SK-N-SH treated with all-trans-retinoic acid at 6 μM for 48 hours (cell line): Measurements from ENCODE around the gene USP7.

ENCODE experiments used
- ATAC-seq: fragments of 200-7000 bp; cut with Tn5 transposase; 3 replicates; pipeline ENCODE4 v1.9.1; 2020; ENCODE audit warnings: mild to moderate bottlenecking, moderate library complexity
- ARNTL ChIP-seq: fragments of 450-650 bp; formaldehyde crosslinking; IDR thresholded peaks from 2 replicates; pipeline ENCODE4 v1.5.0; 2020; ENCODE audit warnings: low read depth, mild to moderate bottlenecking, moderate library complexity, borderline replicate concordance
- CSDC2 ChIP-seq: fragments of 250-450 bp; sonication (Bioruptor Pico); IDR thresholded peaks from 2 replicates; pipeline ENCODE4 v1.5.0; 2020; ENCODE audit warnings: mild to moderate bottlenecking, moderate library complexity
- ESRRG ChIP-seq: fragments of 250-450 bp; sonication (Bioruptor Pico); IDR thresholded peaks from 2 replicates; pipeline ENCODE4 v1.6.1; 2021; ENCODE audit warnings: mild to moderate bottlenecking
- GLIS3 ChIP-seq: fragments of 250-450 bp; sonication (Bioruptor Pico); IDR thresholded peaks from 2 replicates; pipeline ENCODE4 v1.5.0; 2020; ENCODE audit warnings: mild to moderate bottlenecking, moderate library complexity
- ISL1 ChIP-seq: fragments of 250-450 bp; sonication (Bioruptor Pico); IDR thresholded peaks from 2 replicates; pipeline ENCODE4 v2.1.2; 2022; ENCODE audit warnings: mild to moderate bottlenecking, moderate library complexity
- OSR1 ChIP-seq: fragments of 250-450 bp; sonication (Bioruptor Pico); IDR thresholded peaks from 2 replicates; pipeline ENCODE4 v1.8.0; 2022; ENCODE audit warnings: moderate library complexity, mild to moderate bottlenecking, inconsistent platforms
- PPARA ChIP-seq: fragments of 250-450 bp; sonication (Bioruptor Pico); IDR thresholded peaks from 2 replicates; pipeline ENCODE4 v1.5.0; 2020; ENCODE audit warnings: mild to moderate bottlenecking, borderline replicate concordance
- RARB ChIP-seq: fragments of 250-450 bp; sonication (Bioruptor Pico); IDR thresholded peaks from 2 replicates; pipeline ENCODE4 v1.8.0; 2021; ENCODE audit warnings: mild to moderate bottlenecking, moderate library complexity
- SNAI2 ChIP-seq: fragments of 250-450 bp; sonication (Bioruptor Pico); IDR thresholded peaks from 2 replicates; pipeline ENCODE4 v1.5.0; 2020; ENCODE audit warnings: mild to moderate bottlenecking, moderate library complexity
- TCF4 ChIP-seq: fragments of 250-450 bp; sonication (Bioruptor Pico); IDR thresholded peaks from 2 replicates; pipeline ENCODE4 v1.8.0; 2021; ENCODE audit warnings: mild to moderate bottlenecking, moderate library complexity, borderline replicate concordance
- TOX ChIP-seq: fragments of 250-450 bp; sonication (Bioruptor Pico); IDR thresholded peaks from 2 replicates; pipeline ENCODE4 v1.8.0; 2021; ENCODE audit warnings: mild to moderate bottlenecking, moderate library complexity, borderline replicate concordance
- ZC3H10 ChIP-seq: fragments of 250-450 bp; sonication (Bioruptor Pico); IDR thresholded peaks from 2 replicates; pipeline ENCODE4 v1.5.1; 2021; ENCODE audit warnings: mild to moderate bottlenecking, moderate library complexity
- ZFP3 ChIP-seq: fragments of 250-450 bp; sonication (Bioruptor Pico); IDR thresholded peaks from 2 replicates; pipeline ENCODE4 v1.5.0; 2020; ENCODE audit warnings: mild to moderate bottlenecking, moderate library complexity
- ZFP30 ChIP-seq: fragments of 450-650 bp; formaldehyde crosslinking; IDR thresholded peaks from 2 replicates; pipeline ENCODE4 v1.5.0; 2022; ENCODE audit warnings: mild to moderate bottlenecking, moderate library complexity
- ZNF565 ChIP-seq: fragments of 450-650 bp; formaldehyde crosslinking; conservative IDR thresholded peaks from 2 replicates; pipeline ENCODE4 v1.5.0; 2020; ENCODE audit warnings: low read depth, mild to moderate bottlenecking, moderate library complexity
- ZNF70 ChIP-seq: fragments of 450-650 bp; formaldehyde crosslinking; IDR thresholded peaks from 2 replicates; pipeline ENCODE4 v1.5.0; 2020; ENCODE audit warnings: mild to moderate bottlenecking, moderate library complexity
- ZNF8 ChIP-seq: fragments of 450-650 bp; formaldehyde crosslinking; IDR thresholded peaks from 2 replicates; pipeline ENCODE4 v1.5.0; 2020; ENCODE audit warnings: mild to moderate bottlenecking, moderate library complexity
- TF ChIP-seq, protein P1 (sequence below): fragments of 250-450 bp; sonication (Bioruptor Pico); IDR thresholded peaks from 2 replicates; pipeline ENCODE4 v1.8.0; 2021; ENCODE audit warnings: low read depth, mild to moderate bottlenecking, moderate library complexity, borderline replicate concordance
- TF ChIP-seq, protein P2 (sequence below): fragments of 250-450 bp; sonication (Bioruptor Pico); IDR thresholded peaks from 2 replicates; pipeline ENCODE4 v1.5.0; 2020; ENCODE audit warnings: mild to moderate bottlenecking, moderate library complexity
- TF ChIP-seq, protein P3 (sequence below): fragments of 250-450 bp; sonication (Bioruptor Pico); IDR thresholded peaks from 2 replicates; pipeline ENCODE4 v1.5.1; 2020; ENCODE audit warnings: low read depth, mild to moderate bottlenecking, moderate library complexity

The USP7 gene

DNA sequence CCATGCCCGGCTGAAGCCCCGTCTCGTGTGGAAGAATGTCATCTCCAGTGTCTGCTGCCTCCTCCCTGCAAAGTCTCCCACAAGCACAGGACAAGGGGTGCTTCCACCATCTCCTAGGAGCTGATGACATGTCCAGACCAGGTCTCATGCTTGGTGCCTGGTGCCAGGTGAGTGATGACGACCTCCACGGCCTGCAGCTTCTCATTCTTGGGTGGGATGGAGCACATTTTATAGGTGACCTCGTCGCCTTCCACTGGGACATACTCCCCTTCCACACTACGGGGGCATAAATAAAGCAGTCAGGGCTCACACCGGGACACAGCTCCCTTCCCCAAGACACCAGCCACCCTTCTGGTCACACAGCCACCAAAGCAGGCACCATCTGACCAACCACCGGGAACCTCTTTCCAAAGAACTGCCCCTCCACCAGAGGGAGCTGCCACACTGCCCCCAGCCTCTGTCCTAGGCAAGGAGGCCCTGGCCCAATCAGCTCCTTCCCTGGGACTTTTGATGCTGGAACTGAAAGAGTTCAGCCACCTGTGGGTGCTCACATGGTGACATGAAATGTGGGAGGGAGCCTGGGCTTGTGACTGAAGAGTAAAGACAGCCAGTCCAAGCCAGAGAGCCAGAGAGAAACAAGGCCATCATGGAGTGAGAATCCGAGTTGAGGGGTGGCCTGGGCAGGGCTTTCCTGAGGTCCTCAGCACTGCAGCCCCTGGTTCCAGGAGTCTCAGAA, 108.5 kb downstream of the USP7 start (continued):
- TF ChIP-seq, protein P1, sequence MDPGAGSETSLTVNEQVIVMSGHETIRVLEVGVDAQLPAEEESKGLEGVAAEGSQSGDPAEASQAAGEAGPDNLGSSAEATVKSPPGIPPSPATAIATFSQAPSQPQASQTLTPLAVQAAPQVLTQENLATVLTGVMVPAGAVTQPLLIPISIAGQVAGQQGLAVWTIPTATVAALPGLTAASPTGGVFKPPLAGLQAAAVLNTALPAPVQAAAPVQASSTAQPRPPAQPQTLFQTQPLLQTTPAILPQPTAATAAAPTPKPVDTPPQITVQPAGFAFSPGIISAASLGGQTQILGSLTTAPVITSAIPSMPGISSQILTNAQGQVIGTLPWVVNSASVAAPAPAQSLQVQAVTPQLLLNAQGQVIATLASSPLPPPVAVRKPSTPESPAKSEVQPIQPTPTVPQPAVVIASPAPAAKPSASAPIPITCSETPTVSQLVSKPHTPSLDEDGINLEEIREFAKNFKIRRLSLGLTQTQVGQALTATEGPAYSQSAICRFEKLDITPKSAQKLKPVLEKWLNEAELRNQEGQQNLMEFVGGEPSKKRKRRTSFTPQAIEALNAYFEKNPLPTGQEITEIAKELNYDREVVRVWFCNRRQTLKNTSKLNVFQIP (CRISPR knock-in tag) = no peak

DNA sequence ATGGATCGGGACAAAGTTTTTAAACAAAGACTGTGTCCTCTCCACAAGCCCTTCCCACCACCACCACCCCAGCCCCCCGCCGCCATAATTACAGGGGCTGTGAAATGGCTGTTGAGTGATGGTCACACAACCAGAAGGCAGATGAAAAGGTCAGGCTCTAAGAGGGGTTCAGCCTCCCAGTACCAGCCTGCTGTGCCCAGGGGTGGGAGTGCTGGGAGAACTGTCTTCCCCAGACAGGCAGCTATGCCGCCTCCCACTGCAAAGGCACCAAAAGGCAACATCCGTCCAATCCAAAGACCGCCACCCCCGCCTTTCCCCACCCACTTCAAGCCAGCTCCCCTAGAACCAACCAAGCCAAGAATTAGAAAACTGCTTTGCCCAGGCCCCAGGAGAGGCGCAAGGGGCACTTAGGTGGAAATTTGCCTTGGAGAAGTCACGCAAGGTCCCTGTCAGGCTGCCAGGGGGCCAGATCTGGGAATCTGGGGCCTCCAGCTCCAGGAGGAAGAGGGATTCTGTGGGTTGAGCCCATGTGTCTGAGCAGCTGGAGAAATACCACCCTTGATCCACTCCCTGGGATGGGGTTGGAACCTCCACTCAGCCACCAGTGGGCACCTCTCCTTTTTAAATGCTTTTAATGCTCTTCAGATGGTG, 109.3 kb downstream of the USP7 start:
- TF ChIP-seq TCF4 (CRISPR knock-in tag) (no peak), GLIS3 (CRISPR knock-in tag) (no peak), ZNF8 (no peak), TOX (CRISPR knock-in tag) (no peak), ZFP3 (CRISPR knock-in tag) (no peak), RARB (CRISPR knock-in tag) (no peak), ZNF565 (CRISPR knock-in tag) (no peak), ZFP30 (CRISPR knock-in tag) (no peak)
- ATAC-seq = no peak

DNA sequence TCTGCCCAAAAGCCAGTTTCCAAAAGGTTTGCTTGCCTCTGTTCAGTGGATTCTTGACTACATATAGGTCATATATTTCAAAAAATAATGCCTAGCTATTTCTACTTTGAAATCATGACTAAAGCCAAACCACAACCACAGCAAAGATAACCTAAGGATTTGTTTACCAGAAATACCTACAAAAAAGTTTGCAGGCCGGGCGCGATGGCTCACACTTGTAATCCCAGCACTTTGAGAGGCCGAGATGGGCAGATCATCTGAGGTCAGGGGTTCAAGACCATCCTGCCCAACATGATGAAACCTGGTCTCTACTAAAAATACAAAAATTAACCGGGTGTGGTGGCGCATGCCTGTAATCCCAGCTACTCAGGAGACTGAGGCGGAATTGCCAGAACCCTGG, 110.1 kb downstream of the USP7 start:
- ATAC-seq = no peak
- TF ChIP-seq GLIS3 (CRISPR knock-in tag) = no peak
- TF ChIP-seq ARNTL (CRISPR knock-in tag) = no peak
- no peak for TF ChIP-seq PPARA (CRISPR knock-in tag)
- TF ChIP-seq, protein P2, sequence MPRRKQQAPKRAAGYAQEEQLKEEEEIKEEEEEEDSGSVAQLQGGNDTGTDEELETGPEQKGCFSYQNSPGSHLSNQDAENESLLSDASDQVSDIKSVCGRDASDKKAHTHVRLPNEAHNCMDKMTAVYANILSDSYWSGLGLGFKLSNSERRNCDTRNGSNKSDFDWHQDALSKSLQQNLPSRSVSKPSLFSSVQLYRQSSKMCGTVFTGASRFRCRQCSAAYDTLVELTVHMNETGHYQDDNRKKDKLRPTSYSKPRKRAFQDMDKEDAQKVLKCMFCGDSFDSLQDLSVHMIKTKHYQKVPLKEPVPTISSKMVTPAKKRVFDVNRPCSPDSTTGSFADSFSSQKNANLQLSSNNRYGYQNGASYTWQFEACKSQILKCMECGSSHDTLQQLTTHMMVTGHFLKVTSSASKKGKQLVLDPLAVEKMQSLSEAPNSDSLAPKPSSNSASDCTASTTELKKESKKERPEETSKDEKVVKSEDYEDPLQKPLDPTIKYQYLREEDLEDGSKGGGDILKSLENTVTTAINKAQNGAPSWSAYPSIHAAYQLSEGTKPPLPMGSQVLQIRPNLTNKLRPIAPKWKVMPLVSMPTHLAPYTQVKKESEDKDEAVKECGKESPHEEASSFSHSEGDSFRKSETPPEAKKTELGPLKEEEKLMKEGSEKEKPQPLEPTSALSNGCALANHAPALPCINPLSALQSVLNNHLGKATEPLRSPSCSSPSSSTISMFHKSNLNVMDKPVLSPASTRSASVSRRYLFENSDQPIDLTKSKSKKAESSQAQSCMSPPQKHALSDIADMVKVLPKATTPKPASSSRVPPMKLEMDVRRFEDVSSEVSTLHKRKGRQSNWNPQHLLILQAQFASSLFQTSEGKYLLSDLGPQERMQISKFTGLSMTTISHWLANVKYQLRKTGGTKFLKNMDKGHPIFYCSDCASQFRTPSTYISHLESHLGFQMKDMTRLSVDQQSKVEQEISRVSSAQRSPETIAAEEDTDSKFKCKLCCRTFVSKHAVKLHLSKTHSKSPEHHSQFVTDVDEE (CRISPR knock-in tag) = no peak
- TF ChIP-seq OSR1 (CRISPR knock-in tag) = no peak
- no peak for TF ChIP-seq ESRRG (CRISPR knock-in tag)
- TF ChIP-seq ZC3H10 (CRISPR knock-in tag) = no peak

DNA sequence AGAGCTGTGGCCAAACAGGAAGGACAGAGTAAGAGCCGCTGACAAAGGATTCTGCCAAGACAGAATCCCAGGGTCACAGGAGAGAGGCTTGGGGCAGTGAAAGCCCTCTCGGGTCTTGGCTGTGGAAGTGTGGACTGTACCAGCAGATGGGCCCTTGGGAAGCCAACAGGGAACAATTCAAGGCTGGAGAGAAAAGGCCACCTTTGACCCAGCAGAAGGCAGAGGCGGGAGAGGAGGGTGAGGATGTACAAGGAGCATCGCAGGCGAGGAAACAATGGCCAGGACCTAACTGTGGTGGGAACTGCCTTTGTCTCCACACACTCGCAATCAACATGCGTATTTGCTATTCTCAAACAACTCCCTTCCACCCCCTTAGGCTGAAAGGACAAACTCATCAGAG, 110.6 kb downstream of the USP7 start:
- TF ChIP-seq, protein P2 (CRISPR knock-in tag) = no peak
- no peak for TF ChIP-seq ZC3H10 (CRISPR knock-in tag)
- no peak for TF ChIP-seq ISL1 (CRISPR knock-in tag)
- TF ChIP-seq, protein P1 (CRISPR knock-in tag) = no peak
- no peak for TF ChIP-seq TOX (CRISPR knock-in tag)
- TF ChIP-seq, protein P3, sequence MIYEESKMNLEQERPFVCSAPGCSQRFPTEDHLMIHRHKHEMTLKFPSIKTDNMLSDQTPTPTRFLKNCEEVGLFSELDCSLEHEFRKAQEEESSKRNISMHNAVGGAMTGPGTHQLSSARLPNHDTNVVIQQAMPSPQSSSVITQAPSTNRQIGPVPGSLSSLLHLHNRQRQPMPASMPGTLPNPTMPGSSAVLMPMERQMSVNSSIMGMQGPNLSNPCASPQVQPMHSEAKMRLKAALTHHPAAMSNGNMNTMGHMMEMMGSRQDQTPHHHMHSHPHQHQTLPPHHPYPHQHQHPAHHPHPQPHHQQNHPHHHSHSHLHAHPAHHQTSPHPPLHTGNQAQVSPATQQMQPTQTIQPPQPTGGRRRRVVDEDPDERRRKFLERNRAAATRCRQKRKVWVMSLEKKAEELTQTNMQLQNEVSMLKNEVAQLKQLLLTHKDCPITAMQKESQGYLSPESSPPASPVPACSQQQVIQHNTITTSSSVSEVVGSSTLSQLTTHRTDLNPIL (CRISPR knock-in tag) = no peak
- TF ChIP-seq ZNF70 (CRISPR knock-in tag) = no peak
- no peak for TF ChIP-seq ZNF565 (CRISPR knock-in tag)
- TF ChIP-seq TCF4 (CRISPR knock-in tag) = no peak
- no peak for TF ChIP-seq SNAI2 (CRISPR knock-in tag)
- TF ChIP-seq CSDC2 (CRISPR knock-in tag) = no peak
- no peak for TF ChIP-seq ZNF8
- no peak for TF ChIP-seq OSR1 (CRISPR knock-in tag)
- TF ChIP-seq PPARA (CRISPR knock-in tag) = no peak
- no peak for ATAC-seq
